GM21528 (cell line): ENCODE measurements around the gene NBEAL2.
"Not testable (repeated sequence)": the region's sequence is repeated elsewhere in the genome, so short reads cannot be mapped to it uniquely, and the experiment has no call there.

Experiments used
- ATAC-seq: cut with Tn5 transposase; IDR thresholded peaks from one replicate; pipeline ENCODE4 v1.9.1; 2021; ENCODE audit warnings: mild to moderate bottlenecking, moderate library complexity; ENCODE audit not compliant: unreplicated experiment, low FRiP score

Gene NBEAL2

GRCh38 chr3:47008234-47008796 is 28.8 kb downstream of the NBEAL2 start:
- ATAC-seq, result no peak

- ATAC-seq, result no peak
Observed at GRCh38 chr3:47008851-47009224, 29.4 kb downstream of the NBEAL2 start.

DNA sequence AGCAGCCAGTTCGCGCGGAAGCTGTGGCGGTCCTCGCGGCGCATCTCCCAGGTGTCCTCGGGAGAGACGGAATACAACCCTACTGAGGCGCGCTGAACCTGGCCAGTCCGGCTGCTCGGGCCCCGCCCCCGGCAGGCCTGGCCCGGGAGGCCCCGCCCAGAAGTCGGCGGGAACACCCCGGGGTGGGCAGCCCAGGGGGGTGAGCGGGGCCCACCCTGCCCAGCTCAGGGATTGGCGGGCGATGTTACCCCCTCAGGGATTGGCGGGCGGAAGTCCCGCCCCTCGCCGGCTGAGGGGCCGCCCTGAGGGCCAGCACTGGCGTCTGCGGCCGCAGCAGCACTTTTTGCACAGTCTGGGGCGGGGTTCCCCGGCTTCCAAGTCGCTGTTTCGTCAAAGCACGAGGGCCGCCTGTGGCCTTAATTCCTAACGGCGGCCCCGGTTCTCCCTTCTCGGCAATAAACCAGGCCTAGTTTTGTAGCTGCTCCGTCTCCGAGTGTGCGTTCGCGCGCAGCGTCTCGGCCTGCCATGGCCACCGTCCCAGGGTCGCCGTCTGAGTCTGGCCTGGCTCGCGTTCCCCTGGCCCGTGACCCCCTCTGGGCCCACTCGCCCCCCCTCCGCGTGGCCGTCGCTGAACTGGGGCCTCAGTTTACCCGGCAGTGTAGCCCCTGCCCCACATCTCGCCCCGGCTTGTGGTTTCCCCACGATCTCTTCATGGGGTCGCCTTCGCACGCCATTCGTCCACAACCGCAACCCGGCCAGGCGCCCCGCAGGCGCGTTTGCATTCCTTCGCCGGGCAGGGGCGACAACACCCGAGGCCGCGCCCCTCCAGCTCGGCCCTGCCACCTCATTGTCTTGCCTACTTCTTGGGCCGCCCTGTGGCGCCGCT is 30.0 kb downstream of the NBEAL2 start:
- ATAC-seq, result peak; percentile 68

DNA sequence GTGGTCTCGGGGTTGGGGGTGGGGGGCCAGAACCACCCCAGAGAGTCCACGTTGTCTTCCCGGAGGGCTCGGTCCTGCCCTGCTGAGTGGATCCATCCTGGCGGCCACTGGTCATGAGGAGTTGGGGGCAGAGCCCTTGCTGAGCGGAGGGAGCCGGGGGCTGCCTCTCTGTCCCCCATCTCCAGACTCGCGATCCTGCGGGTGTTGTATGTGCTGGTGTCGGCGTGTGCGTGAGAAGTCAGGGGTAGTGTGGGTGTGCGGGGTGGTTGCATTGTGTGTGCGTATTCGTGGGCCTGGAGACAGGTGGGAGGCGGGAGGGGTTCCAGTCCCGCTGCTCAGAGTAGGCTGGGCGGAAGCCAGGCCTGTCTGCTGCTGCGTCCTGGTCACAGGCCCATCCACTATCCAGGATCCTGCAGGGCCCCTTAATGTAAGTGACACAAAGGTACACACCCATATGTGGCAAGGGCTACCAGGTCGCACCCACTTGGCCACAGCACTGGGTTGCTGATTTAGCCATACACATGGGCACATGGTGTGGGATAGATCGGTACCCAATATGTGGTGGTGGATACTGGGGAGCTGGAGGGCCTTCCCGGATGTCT is 30.7 kb downstream of the NBEAL2 start:
- ATAC-seq, result no peak

GRCh38 chr3:47010910-47011309 is 31.4 kb downstream of the NBEAL2 start:
- ATAC-seq, result no peak

GRCh38 chr3:47011371-47011770 is 31.9 kb downstream of the NBEAL2 start:
- no peak for ATAC-seq

DNA sequence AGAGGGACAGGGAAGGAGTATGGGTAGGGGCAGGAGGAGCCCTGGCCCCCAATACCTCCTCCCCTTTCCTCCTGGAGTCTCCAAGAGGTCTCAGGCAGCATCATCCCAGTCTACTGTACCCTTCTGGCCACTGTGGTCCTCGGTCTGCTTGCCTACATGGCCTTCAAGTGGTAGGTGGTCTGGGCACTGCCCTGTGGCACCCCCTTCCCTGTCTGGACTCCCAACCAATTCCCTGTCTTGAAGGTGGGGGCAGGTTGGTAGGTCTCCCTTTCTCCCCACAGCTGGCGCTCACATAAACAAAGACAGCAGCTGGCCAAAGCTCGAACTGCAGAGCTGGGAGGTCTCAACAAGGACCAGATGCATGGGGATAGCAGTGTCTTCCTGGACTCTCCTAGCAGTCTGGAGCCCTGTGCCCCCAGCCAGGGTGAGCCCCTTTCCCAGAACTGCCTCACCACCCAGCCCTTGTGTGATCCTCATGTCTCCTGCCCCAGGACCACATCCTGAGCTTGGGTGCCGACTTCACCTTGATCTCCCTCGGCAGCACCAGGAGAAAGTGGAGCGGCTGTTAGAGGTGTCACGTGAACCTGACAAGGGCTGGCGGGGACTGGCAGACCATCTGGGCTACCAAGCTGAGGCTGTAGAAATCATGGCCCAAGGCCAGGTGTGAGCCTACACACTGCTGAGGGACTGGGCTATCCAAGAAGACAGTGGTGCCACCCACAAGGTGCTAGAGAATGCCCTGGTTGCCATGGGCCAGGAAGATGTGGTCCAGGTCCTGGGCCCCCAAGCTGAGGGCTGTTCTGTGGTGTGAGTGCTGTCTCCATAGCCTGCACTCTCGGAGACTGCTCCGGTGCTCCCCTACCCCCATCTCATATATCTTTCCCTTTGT is 33.1 kb downstream of the NBEAL2 start:
- no peak for ATAC-seq

- ATAC-seq, result no peak
Observed at GRCh38 chr3:47013231-47013630, 33.8 kb downstream of the NBEAL2 start.

DNA sequence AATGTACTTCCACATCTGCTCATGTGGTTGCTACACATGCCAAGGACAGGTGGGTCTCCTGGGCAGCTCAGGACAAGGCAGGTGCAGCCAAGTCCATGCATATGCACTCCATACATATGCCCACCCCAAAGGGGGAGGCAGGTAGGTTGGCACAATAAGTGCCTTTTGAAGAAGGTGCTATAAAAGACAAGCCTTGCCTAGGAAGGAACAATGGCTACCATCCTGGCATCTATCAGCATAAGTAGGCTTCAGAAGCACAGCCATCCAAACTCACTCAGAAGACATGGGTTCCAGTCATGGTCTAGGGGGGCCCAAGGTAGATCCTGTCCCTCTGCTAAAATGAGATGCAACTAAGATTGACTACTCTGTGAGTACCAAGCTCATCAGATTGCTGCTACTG is 34.6 kb downstream of the NBEAL2 start:
- no peak for ATAC-seq

GRCh38 chr3:47015151-47015550 is 35.7 kb downstream of the NBEAL2 start:
- no peak for ATAC-seq

DNA sequence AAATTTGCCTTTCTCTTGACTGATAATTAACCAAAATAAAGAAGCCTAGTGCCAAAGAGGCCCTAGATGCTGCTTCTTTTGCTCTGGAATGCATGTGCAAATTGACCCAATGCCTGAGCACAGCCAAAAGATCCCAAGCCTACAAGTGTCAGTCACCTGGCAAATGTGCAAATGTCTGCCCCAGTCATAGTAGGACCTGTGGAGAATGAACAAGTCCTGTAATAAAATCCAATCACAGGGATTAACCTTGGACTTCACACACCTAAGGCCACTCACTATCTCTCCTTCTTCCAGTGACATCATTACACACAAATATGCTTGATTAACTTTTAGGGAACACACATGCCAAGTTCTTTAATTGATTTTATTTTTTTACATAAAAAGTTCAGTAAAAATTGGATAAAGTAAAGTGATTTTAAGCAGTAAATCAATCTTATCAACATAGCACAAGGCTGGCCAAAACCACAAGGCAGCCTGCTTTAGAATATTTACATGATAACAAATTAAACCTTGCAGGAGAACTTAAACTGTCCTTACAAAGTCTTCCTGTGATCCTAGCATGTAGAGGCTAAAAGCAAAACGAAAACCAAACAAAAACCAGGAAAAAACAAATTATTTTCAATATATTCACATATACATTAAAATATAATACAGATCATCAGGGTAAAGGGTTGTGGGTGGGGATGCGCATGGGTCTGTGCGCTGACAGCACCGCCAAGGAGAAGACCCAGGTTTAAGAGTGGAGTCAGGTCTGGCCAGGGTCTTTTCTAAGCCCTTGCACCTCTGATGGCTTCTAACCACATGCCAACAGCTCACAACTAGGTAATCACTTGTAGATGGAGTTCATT is 36.8 kb downstream of the NBEAL2 start:
- ATAC-seq, result no peak

DNA sequence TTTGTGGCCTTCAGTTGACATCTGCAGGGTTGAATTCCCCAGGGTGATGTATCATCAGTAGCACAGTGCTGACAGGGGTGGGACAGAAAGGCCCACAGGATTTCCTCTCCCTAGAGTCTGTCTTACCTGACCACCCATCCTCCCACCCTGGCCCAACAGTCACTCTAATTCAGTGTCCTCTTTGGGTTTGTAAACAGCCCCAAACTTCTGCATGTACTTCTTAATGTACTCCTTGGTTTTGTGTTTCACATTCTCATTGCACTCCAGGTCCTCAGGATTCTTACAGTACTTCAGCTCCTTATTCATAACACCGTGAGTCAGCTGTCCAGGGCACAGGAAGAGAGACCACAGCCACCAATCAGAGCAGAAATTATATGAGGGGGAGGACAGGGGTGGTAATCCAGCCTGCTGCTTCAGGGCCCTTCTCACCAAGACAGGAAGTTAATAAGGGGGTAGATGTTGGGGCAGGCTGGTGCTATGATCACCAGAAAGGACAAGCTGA is 37.5 kb downstream of the NBEAL2 start:
- no peak for ATAC-seq

DNA sequence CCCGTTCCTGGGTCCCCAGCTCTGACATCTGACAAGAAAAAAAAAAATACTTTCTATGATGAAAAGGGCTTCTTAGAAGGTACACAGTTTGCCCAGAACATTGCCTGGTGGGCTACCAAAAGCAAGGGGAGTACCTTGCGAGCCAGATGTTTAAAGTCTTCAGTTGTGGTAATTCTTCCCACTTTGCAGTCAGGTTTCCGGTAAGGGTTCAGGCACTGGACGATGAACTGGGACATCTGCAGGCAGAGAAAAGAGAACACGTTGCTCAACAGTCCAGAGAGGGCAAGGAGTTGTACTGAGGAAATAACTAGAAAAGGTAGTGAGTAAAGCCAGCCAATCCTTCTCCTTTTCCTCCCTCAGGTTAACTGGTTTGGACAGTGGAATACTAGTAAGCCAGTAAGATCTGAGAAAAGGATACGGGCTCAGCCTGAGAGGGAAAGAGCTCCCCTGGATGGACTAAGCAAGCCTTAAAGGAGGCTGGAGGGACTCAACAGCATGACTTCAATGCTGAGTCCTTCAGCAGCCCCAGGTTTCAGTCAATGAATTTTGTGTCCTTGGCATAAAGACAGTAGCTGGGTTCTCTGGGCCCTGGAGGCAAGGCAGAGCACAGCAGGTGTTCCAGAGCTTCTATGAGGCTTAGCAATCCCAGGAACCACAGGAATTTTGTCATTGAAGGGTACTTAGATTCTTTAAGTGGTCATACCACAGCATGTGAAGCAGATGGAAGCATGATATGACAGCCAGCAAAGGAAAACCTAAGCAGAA is 38.2 kb downstream of the NBEAL2 start:
- ATAC-seq, result no peak

- no peak for ATAC-seq
Observed at GRCh38 chr3:47018269-47018611, 38.8 kb downstream of the NBEAL2 start.

- ATAC-seq, result no peak
Observed at GRCh38 chr3:47019201-47019600, 39.7 kb downstream of the NBEAL2 start.

DNA sequence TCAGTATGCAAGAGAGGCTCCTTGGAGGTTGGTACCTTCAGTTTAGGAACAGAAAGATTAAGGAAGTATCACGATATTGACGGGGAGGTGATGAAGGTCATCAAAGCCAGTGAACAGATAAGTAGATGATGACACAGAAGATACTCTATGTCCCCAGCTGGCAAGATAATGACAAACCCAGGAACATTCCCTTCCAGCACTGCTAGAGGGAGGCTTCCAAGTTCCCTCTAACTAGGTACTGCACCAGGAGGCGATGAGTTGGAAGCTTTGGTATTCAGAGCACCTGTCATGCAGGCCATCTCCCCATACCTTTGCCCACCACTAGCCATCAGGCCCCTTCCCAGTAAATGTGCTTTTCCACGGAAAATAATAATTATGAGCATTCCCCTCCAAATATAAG is 40.8 kb downstream of the NBEAL2 start:
- no peak for ATAC-seq

DNA sequence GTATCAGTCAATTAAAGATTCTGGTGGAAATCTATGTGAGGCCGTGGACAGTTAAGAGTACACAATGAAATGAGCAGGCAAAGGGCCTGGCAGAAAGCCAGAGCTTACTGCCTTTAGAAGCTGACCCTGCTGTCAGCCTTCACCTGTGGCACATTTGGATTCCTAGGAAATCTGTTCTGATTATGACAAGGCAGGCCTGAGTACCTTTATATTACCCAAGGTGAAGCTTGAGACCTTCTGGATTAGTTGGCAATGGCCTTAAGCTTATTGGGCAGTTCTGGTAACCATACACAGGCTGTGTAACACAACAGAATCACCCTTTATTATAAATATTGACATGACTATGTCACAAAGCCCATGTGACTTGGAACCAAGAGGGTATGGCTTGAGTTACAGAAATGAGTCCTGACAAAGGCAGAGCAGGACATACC is 43.2 kb downstream of the NBEAL2 start:
- ATAC-seq, result no peak

- no peak for ATAC-seq
Observed at GRCh38 chr3:47024932-47025331, 45.5 kb downstream of the NBEAL2 start.

DNA sequence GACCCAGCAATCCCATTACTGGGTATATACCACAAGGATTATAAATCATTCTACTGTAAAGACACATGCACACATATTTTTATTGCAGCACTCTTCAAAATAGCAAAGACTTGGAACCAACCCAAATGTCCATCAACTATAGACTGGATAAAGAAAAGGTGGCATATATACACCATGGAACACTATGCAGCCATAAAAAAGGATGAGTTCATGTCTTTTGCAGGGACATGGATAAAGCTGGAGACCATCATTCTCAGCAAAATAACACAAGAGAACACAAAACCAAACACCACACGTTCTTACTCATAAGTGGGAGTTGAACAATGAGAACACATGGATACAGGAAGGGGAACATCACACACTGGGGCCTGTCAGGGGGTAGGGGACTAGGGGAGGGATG is 47.0 kb downstream of the NBEAL2 start:
- ATAC-seq, result not testable (repeated sequence)
